Colonic mucosa (tissue), 4 donors: Measurements from ENCODE around the gene GALM. TPM values are rescaled to one million over a fixed set of nuclear protein-coding genes. Genes with fewer than 3 reads are reported as not detected.
"Not testable (repeated sequence)": the region's sequence is repeated elsewhere in the genome, so short reads cannot be mapped to it uniquely, and the experiment has no call there.

Experiments
- DNase-seq: peaks from one replicate; pipeline ENCODE4 v3.0.0-alpha.2; 2020
- H3K27ac ChIP-seq: fragments of 200-600 bp; one replicate; pipeline ENCODE4 v1.8.0; 2021
- H3K27me3 ChIP-seq: fragments of 200-600 bp; one replicate; pipeline ENCODE4 v1.8.0; 2021
- H3K36me3 ChIP-seq: fragments of 200-600 bp; one replicate; pipeline ENCODE4 v1.8.0; 2021
- H3K4me1 ChIP-seq: fragments of 200-600 bp; one replicate; pipeline ENCODE4 v1.8.0; 2021; ENCODE audit warnings: mild to moderate bottlenecking
- H3K4me3 ChIP-seq: fragments of 200-600 bp; one replicate; pipeline ENCODE4 v1.8.0; 2021
- H3K9ac ChIP-seq, 2 donors: one replicate each; pipeline ENCODE4 v1.7.0; 2013; ENCODE audit warnings: control low read depth in 2 of 2, low read depth in 2 of 2, low read length in 2 of 2
- H3K9me3 ChIP-seq: fragments of 200-600 bp; one replicate; pipeline ENCODE4 v1.8.0; 2021
- CTCF ChIP-seq: fragments of 200-600 bp; IDR thresholded peaks from one replicate; pipeline ENCODE4 v1.8.0; 2022; ENCODE audit warnings: antibody characterized with exemption, mild to moderate bottlenecking
- intact Hi-C: fragments of 100-400 bp; cut with DNase I; formaldehyde crosslinking; loops from one replicate; pipeline ENCODE4 v1.14.1; 2022
- total RNA-seq, 2 donors: library from RNA; stranded (reverse); fragmentation: NEBNext Ultra II Directional in 1 of 2; extraction: Animal tissue kit (Norgen Biotek cat#: 25700) in 1 of 2; gene quantifications; one replicate each; pipeline ENCODE4 v1.2.1, GENCODE V29; 2021
- donor health status: healthy.
- donor health status: DM: no; HTN: no; CAD: no.
- donor health status: DM: no; HTN: no; CAD: no.

Gene GALM
- total RNA-seq, 2 donors from 2014 or later, result 47.9 to 68.8 TPM

- no peak for TF ChIP-seq CTCF
- Histone ChIP-seq H3K4me3 (no peak overlapping the region), H3K36me3 (no peaks in the 10 kb centered on the region), H3K9ac (no peak overlapping the region), H3K27ac (no peak overlapping the region), H3K4me1 (no peaks in the 10 kb centered on the region), H3K27me3 (no peaks in the 10 kb centered on the region), H3K9me3 (no peaks in the 10 kb centered on the region)
- intact Hi-C loops, result no loop called here
- DNase-seq, result no peak
These were observed 43.8 kb downstream of the GALM start for GRCh38 chr2:38709567-38710194.

DNA sequence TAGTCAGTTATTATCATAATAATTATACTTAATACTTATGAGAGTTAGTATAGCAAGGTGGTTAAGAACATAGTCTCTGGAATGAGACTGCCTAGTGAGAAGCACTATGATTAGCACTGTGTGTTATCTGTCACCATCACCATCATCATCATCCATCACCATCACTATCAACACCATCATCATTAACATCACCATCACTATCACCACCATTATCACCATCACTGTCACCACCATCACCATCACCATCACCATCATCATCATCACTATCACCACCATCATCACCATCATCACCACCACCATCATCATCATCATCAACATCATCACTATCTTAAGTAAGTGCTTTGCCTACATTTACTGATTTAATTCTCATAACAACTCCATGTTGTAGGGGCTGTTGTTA is 45.6 kb downstream of the GALM start:
- no peak for DNase-seq
- intact Hi-C loops, result no loop called here
- no peak for TF ChIP-seq CTCF
- Histone ChIP-seq H3K9ac (no peak overlapping the region), H3K4me3 (no peak overlapping the region), H3K36me3 (no peaks in the 10 kb centered on the region), H3K27me3 (no peaks in the 10 kb centered on the region), H3K27ac (no peak overlapping the region), H3K9me3 (no peaks in the 10 kb centered on the region), H3K4me1 (no peaks in the 10 kb centered on the region)

DNA sequence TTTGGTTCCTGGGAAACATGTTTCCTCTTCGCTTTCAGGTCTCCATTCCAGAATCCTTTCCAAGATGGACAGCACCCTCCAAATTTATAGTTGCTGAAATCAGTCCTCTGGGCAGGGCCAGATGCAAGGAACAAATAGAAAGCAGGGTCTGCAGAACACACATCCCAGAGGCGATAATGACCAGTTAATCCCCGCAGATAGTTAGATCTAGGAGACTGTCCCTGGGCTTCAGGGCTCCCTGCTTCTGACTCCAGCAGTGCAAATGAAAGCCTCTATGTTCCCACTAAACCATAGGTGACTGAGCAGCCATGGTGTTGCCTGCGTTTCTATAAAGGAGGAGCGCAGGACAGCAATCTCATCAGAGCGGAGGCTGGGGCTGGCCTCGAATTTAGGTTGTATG is 46.5 kb downstream of the GALM start:
- Histone ChIP-seq H3K36me3 (no peaks in the 10 kb centered on the region), H3K27ac (no peak overlapping the region), H3K9ac (no peak overlapping the region), H3K4me1 (no peaks in the 10 kb centered on the region), H3K27me3 (no peaks in the 10 kb centered on the region), H3K9me3 (no peaks in the 10 kb centered on the region), H3K4me3 (no peak overlapping the region)
- intact Hi-C loops, result no loop called here
- TF ChIP-seq CTCF, result no peak
- no peak for DNase-seq

DNA sequence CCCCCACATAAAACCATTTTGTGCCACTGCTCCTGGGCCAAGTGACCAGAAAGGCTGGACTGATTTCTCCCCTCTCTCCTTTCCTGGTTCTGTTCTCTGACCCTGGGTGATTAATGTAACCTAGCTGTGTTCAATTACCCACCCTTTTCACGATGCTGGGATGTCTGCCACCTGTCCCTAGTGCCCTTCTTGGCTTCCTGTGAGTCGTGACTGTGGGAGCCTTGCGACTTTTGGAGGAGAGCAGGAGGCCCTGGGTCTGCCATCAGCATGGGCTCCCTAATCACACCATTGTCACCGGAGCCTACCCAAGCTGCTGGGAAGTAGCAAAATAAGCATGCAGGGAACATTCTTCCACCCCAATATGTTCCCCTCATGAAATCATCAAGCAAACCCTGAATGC is 47.0 kb downstream of the GALM start:
- Histone ChIP-seq H3K36me3 (no peaks in the 10 kb centered on the region), H3K27me3 (no peaks in the 10 kb centered on the region), H3K4me3 (no peak overlapping the region), H3K4me1 (no peaks in the 10 kb centered on the region), H3K27ac (no peak overlapping the region), H3K9me3 (no peaks in the 10 kb centered on the region), H3K9ac (no peak overlapping the region)
- intact Hi-C loops, result no loop called here
- DNase-seq, result no peak
- no peak for TF ChIP-seq CTCF

DNA sequence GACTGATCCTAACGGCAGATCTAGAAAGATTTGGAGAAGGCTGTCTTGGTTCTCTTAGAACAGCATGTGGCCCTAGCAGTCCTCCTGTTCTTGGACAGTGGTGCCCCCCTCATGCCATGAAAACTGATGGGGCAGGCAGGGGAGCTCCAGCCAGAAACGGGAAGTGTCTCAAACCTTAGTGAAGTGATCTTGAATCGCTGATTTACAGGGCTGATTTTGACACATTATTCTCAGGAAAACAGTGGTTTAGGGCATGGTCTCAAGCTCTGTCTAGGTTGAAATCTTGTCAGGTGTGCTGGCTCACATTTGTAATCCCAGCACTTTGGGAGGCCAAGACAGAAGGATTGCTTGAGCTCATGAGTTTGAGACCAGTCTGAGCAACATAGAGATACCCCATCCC is 47.4 kb downstream of the GALM start:
- TF ChIP-seq CTCF, result no peak
- H3K36me3 ChIP-seq, result no peaks in the 10 kb centered on the region
- H3K9ac ChIP-seq, result no peak overlapping the region
- H3K27me3 ChIP-seq, result no peaks in the 10 kb centered on the region
- no peaks in the 10 kb centered on the region for H3K4me1 ChIP-seq
- DNase-seq, result no peak
- no peak overlapping the region for H3K4me3 ChIP-seq
- H3K9me3 ChIP-seq, result no peaks in the 10 kb centered on the region
- H3K27ac ChIP-seq, result no peak overlapping the region
- intact Hi-C loops, result no loop called here

GRCh38 chr2:38714941-38715340 is 49.0 kb downstream of the GALM start:
- H3K27ac ChIP-seq, H3K9ac ChIP-seq, intact Hi-C loops: not testable (repeated sequence)

More at GRCh38 chr2:38714941-38715340, 49.0 kb downstream of the GALM start:
- not testable (repeated sequence) for H3K4me1 ChIP-seq, H3K9me3 ChIP-seq, H3K4me3 ChIP-seq, DNase-seq, H3K36me3 ChIP-seq, H3K27me3 ChIP-seq
